Neural progenitor cell (in vitro differentiated cells): Measurements from ENCODE around the gene PLA2G4F. TPM values are rescaled to one million over a fixed set of nuclear protein-coding genes. Genes with fewer than 3 reads are reported as not detected.

Source experiments
- DNase-seq: peaks from one replicate; pipeline ENCODE4 v3.0.0-alpha.2; 2016; ENCODE audit warnings: low spot score
- H2AFZ ChIP-seq: fragments of 200-600 bp; sonication (generic); replicated peaks from 2 replicates; pipeline ENCODE4 v1.6.1; 2016; ENCODE audit warnings: antibody characterized with exemption
- H3F3A ChIP-seq: fragments of 200-600 bp; sonication (generic); 2 replicates; pipeline ENCODE4 v1.6.1; 2016; ENCODE audit warnings: antibody characterized with exemption, low read depth
- H3K27ac ChIP-seq: fragments of 200-600 bp; sonication (generic); 2 replicates; pipeline ENCODE4 v1.5.1; 2016; ENCODE audit warnings: mild to moderate bottlenecking
- H3K27me3 ChIP-seq: fragments of 200-600 bp; sonication (generic); 2 replicates; pipeline ENCODE4 v1.6.1; 2016; ENCODE audit warnings: mild to moderate bottlenecking, moderate library complexity
- H3K36me3 ChIP-seq: fragments of 200-600 bp; sonication (generic); 2 replicates; pipeline ENCODE4 v1.5.1; 2016
- H3K4me1 ChIP-seq: fragments of 200-600 bp; sonication (generic); 2 replicates; pipeline ENCODE4 v1.6.1; 2016; ENCODE audit warnings: mixed run types
- H3K4me2 ChIP-seq: fragments of 200-600 bp; sonication (generic); 2 replicates; pipeline ENCODE4 v1.6.1; 2016
- H3K4me3 ChIP-seq: fragments of 200-600 bp; sonication (generic); 2 replicates; pipeline ENCODE4 v1.5.1; 2016
- H3K79me2 ChIP-seq: fragments of 200-600 bp; sonication (generic); 2 replicates; pipeline ENCODE4 v1.6.1; 2016; ENCODE audit warnings: low read depth
- H3K9ac ChIP-seq: fragments of 200-600 bp; sonication (generic); 2 replicates; pipeline ENCODE4 v1.6.1; 2016
- H3K9me3 ChIP-seq: fragments of 200-600 bp; sonication (generic); 2 replicates; pipeline ENCODE4 v1.5.1; 2016; ENCODE audit warnings: low read depth
- H4K20me1 ChIP-seq: fragments of 200-600 bp; sonication (generic); 2 replicates; pipeline ENCODE4 v1.6.1; 2016; ENCODE audit warnings: low read depth
- H3K27ac Mint-ChIP-seq: 3 replicates; pipeline ENCODE4 v1.8.0; 2021; ENCODE audit warnings: mixed read lengths
- H3K27me3 Mint-ChIP-seq: 2 replicates; pipeline ENCODE4 v1.8.0; 2022; ENCODE audit warnings: low read depth, mild to moderate bottlenecking, inconsistent platforms, moderate library complexity, mixed read lengths; ENCODE audit not compliant: insufficient read depth
- H3K36me3 Mint-ChIP-seq: 3 replicates; pipeline ENCODE4 v1.8.0; 2021; ENCODE audit warnings: mixed read lengths
- H3K4me1 Mint-ChIP-seq: 3 replicates; pipeline ENCODE4 v1.8.0; 2021; ENCODE audit warnings: mixed read lengths
- H3K4me3 Mint-ChIP-seq: 3 replicates; pipeline ENCODE4 v1.8.0; 2021; ENCODE audit warnings: mild to moderate bottlenecking, moderate library complexity, mixed read lengths
- H3K9me3 Mint-ChIP-seq: 3 replicates; pipeline ENCODE4 v1.8.0; 2020; ENCODE audit warnings: mixed read lengths
- CTCF ChIP-seq: fragments of 200-600 bp; sonication (generic); IDR thresholded peaks from 2 replicates; pipeline ENCODE4 v1.5.1; 2017; ENCODE audit warnings: antibody characterized with exemption, mild to moderate bottlenecking
- EZH2 ChIP-seq: fragments of 200-600 bp; sonication (generic); IDR thresholded peaks from 2 replicates; pipeline ENCODE4 v1.6.1; 2017; ENCODE audit warnings: antibody characterized with exemption, mild to moderate bottlenecking, moderate library complexity
- EZH2phosphoT487 ChIP-seq: fragments of 200-600 bp; sonication (generic); IDR thresholded peaks from 2 replicates; pipeline ENCODE4 v1.6.1; 2017; ENCODE audit warnings: antibody characterized with exemption
- total RNA-seq: library from RNA; depleted of rRNA; stranded (reverse); fragments of >200 nt; gene quantifications from 2 replicates; pipeline ENCODE4 v1.2.3, GENCODE V29; 2015; ENCODE audit warnings: low replicate concordance

PLA2G4F gene
- total RNA-seq, 1 donor from 2014 or later = not detected

- H3K9me3 Mint-ChIP-seq = peaks cover 3% of the 10 kb centered on the region
- no peaks in the 10 kb centered on the region for H3K36me3 Mint-ChIP-seq
- no peak for DNase-seq
These were observed 9.6 kb downstream of the PLA2G4F start for GRCh38 chr15:42146551-42147430.

GRCh38 chr15:42145546-42146455 is 10.6 kb downstream of the PLA2G4F start:
- Mint-ChIP-seq H3K4me3 (no peak overlapping the region), H3K36me3 (no peaks in the 10 kb centered on the region), H3K27me3 (peaks cover 12% of the 10 kb centered on the region), H3K27ac (no peak overlapping the region), H3K4me1 (peaks cover 8% of the 10 kb centered on the region), H3K9me3 (peaks cover 3% of the 10 kb centered on the region)
- Histone ChIP-seq H4K20me1 (no peaks in the 10 kb centered on the region), H3K4me2 (no peak overlapping the region), H3F3A (no peaks in the 10 kb centered on the region), H3K4me1 (no peaks in the 10 kb centered on the region), H3K4me3 (no peak overlapping the region), H3K79me2 (no peaks in the 10 kb centered on the region), H3K36me3 (no peaks in the 10 kb centered on the region), H3K27ac (no peak overlapping the region), H3K9me3 (no peaks in the 10 kb centered on the region), H3K9ac (no peak overlapping the region), H2AFZ (no peak overlapping the region), H3K27me3 (no peaks in the 10 kb centered on the region)
- TF ChIP-seq EZH2 = no peak
- TF ChIP-seq EZH2phosphoT487 = no peak
- TF ChIP-seq CTCF = no peak
- DNase-seq = no peak

More at GRCh38 chr15:42146551-42147430, 9.6 kb downstream of the PLA2G4F start:
- Histone ChIP-seq H3F3A (no peaks in the 10 kb centered on the region), H3K27me3 (no peaks in the 10 kb centered on the region), H3K4me1 (no peaks in the 10 kb centered on the region), H3K4me3 (no peak overlapping the region), H3K9me3 (no peaks in the 10 kb centered on the region), H3K27ac (no peak overlapping the region), H3K9ac (no peak overlapping the region), H3K4me2 (no peak overlapping the region), H4K20me1 (no peaks in the 10 kb centered on the region), H3K36me3 (no peaks in the 10 kb centered on the region), H2AFZ (peak overlapping the region; percentile 17), H3K79me2 (no peaks in the 10 kb centered on the region)
- Mint-ChIP-seq H3K27ac (peak overlapping the region; percentile 46), H3K4me1 (peaks cover 8% of the 10 kb centered on the region), H3K4me3 (no peak overlapping the region), H3K27me3 (peaks cover 10% of the 10 kb centered on the region)
- TF ChIP-seq CTCF (no peak), EZH2phosphoT487 (no peak), EZH2 (no peak)

GRCh38 chr15:42144841-42145375 is 11.5 kb downstream of the PLA2G4F start:
- H3K36me3 ChIP-seq = no peaks in the 10 kb centered on the region
- H3K27ac ChIP-seq = no peak overlapping the region
- peaks cover 13% of the 10 kb centered on the region for H3K4me1 Mint-ChIP-seq
- H4K20me1 ChIP-seq = no peaks in the 10 kb centered on the region
- no peaks in the 10 kb centered on the region for H3K36me3 Mint-ChIP-seq
- H3K27me3 ChIP-seq = no peaks in the 10 kb centered on the region
- no peaks in the 10 kb centered on the region for H3K4me1 ChIP-seq
- TF ChIP-seq EZH2phosphoT487 (no peak), EZH2 (no peak), CTCF (no peak)
- no peaks in the 10 kb centered on the region for H3K79me2 ChIP-seq
- H3K9me3 ChIP-seq = no peaks in the 10 kb centered on the region
- H3K4me3 Mint-ChIP-seq = no peak overlapping the region
- H3K4me2 ChIP-seq = no peak overlapping the region
- H3F3A ChIP-seq = no peaks in the 10 kb centered on the region
- H2AFZ ChIP-seq = no peak overlapping the region
- peaks cover 12% of the 10 kb centered on the region for H3K27me3 Mint-ChIP-seq
- H3K9me3 Mint-ChIP-seq = peaks cover 3% of the 10 kb centered on the region
- no peak for DNase-seq
- no peak overlapping the region for H3K27ac Mint-ChIP-seq
- H3K9ac ChIP-seq = no peak overlapping the region
- no peak overlapping the region for H3K4me3 ChIP-seq
